ENCODE data around the gene USP6NL.

GRCh38 chr10:11642566-11642965 is 31.1 kb upstream of the USP6NL start:
- no peak for TF ChIP-seq EZH2phosphoT487 (IDR thresholded peaks at IDR 0.05; ENCODE audit: borderline replicate concordance)
- TF ChIP-seq, protein P1, sequence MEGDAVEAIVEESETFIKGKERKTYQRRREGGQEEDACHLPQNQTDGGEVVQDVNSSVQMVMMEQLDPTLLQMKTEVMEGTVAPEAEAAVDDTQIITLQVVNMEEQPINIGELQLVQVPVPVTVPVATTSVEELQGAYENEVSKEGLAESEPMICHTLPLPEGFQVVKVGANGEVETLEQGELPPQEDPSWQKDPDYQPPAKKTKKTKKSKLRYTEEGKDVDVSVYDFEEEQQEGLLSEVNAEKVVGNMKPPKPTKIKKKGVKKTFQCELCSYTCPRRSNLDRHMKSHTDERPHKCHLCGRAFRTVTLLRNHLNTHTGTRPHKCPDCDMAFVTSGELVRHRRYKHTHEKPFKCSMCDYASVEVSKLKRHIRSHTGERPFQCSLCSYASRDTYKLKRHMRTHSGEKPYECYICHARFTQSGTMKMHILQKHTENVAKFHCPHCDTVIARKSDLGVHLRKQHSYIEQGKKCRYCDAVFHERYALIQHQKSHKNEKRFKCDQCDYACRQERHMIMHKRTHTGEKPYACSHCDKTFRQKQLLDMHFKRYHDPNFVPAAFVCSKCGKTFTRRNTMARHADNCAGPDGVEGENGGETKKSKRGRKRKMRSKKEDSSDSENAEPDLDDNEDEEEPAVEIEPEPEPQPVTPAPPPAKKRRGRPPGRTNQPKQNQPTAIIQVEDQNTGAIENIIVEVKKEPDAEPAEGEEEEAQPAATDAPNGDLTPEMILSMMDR (IDR thresholded peaks at IDR 0.05 in 2 of 3, conservative IDR thresholded peaks at IDR 0.05 in 1 of 3; ENCODE audit: borderline replicate concordance in 1 of 3, insufficient read depth in 1 of 3, low read depth in 2 of 3, low read length in 2 of 3), result no peak
- no peak for TF ChIP-seq POLR2A (IDR thresholded peaks at IDR 0.05; ENCODE audit: borderline replicate concordance, extremely low read depth, insufficient read depth, insufficient read length)
- no peak for TF ChIP-seq EZH2 (IDR thresholded peaks at IDR 0.05)
- TF ChIP-seq POLR2AphosphoS5 (IDR thresholded peaks at IDR 0.05; ENCODE audit: low read depth, low read length), result no peak
- no peak for TF ChIP-seq YY1 (IDR thresholded peaks at IDR 0.05; ENCODE audit: extremely low read depth, insufficient replicate concordance, low read depth, low read length)
- no peak for TF ChIP-seq SP1 (IDR thresholded peaks at IDR 0.05; ENCODE audit: low read depth)
- no peak for TF ChIP-seq CBX3 (IDR thresholded peaks at IDR 0.05; ENCODE audit: low read depth)
- no peak for TF ChIP-seq JUND (IDR thresholded peaks at IDR 0.05)
- no peak for TF ChIP-seq ATF3 (IDR thresholded peaks at IDR 0.05)
